ENCODE measurements around the gene GAS2L1.

GRCh38 chr22:29338398-29338797, 31.9 kb downstream of the GAS2L1 start:
- TF ChIP-seq POLR2A (IDR thresholded peaks at IDR 0.05) (no peak), CTCF (IDR thresholded peaks at IDR 0.05) (no peak), POLR2AphosphoS5 (IDR thresholded peaks at IDR 0.05) (no peak)
